Measurements from ENCODE around the gene PNPLA6.

GRCh38 chr19:7607874-7608560, 72.5 kb downstream of the PNPLA6 start:
- TF ChIP-seq CTCF (optimal IDR thresholded peaks at IDR 0.05 in 1 of 3, IDR thresholded peaks at IDR 0.05 in 1 of 3, conservative IDR thresholded peaks at IDR 0.05 in 1 of 3; ENCODE audit: extremely low read depth in 1 of 3, insufficient read depth in 2 of 3, low read length in 3 of 3) (no peak), EZH2 (IDR thresholded peaks at IDR 0.05; ENCODE audit: low read length) (no peak)

Measured in keratinocyte (primary cell).